Astrocyte of the spinal cord (primary cell): ENCODE measurements around the gene SYDE1.

ENCODE experiments used
- DNase-seq: peaks from one replicate; pipeline ENCODE4 v3.0.0; 2011; ENCODE audit warnings: low read depth, low spot score
- H3K4me3 ChIP-seq: 2 replicates; pipeline ENCODE4 v1.5.1; 2011; ENCODE audit warnings: low read depth, mild to moderate bottlenecking, low read length, moderate library complexity
- in situ Hi-C: cut with HindIII; loops from 2 replicates; pipeline ENCODE4 v1.10.0; 2017; ENCODE audit warnings: low sequenced_read_pairs
- TF ChIP-seq, protein P1 (sequence below): IDR thresholded peaks from 2 replicates; pipeline ENCODE4 v1.5.1; 2012; ENCODE audit warnings: low read depth, mild to moderate bottlenecking, low read length, inconsistent platforms

Gene SYDE1

GRCh38 chr19:15124572-15125231 is 17.5 kb downstream of the SYDE1 start:
- H3K4me3 ChIP-seq, result peak overlapping the region; percentile 96
- no peak for DNase-seq
- in situ Hi-C loops, result no loop called here
- TF ChIP-seq, protein P1, sequence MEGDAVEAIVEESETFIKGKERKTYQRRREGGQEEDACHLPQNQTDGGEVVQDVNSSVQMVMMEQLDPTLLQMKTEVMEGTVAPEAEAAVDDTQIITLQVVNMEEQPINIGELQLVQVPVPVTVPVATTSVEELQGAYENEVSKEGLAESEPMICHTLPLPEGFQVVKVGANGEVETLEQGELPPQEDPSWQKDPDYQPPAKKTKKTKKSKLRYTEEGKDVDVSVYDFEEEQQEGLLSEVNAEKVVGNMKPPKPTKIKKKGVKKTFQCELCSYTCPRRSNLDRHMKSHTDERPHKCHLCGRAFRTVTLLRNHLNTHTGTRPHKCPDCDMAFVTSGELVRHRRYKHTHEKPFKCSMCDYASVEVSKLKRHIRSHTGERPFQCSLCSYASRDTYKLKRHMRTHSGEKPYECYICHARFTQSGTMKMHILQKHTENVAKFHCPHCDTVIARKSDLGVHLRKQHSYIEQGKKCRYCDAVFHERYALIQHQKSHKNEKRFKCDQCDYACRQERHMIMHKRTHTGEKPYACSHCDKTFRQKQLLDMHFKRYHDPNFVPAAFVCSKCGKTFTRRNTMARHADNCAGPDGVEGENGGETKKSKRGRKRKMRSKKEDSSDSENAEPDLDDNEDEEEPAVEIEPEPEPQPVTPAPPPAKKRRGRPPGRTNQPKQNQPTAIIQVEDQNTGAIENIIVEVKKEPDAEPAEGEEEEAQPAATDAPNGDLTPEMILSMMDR, result no peak

DNA sequence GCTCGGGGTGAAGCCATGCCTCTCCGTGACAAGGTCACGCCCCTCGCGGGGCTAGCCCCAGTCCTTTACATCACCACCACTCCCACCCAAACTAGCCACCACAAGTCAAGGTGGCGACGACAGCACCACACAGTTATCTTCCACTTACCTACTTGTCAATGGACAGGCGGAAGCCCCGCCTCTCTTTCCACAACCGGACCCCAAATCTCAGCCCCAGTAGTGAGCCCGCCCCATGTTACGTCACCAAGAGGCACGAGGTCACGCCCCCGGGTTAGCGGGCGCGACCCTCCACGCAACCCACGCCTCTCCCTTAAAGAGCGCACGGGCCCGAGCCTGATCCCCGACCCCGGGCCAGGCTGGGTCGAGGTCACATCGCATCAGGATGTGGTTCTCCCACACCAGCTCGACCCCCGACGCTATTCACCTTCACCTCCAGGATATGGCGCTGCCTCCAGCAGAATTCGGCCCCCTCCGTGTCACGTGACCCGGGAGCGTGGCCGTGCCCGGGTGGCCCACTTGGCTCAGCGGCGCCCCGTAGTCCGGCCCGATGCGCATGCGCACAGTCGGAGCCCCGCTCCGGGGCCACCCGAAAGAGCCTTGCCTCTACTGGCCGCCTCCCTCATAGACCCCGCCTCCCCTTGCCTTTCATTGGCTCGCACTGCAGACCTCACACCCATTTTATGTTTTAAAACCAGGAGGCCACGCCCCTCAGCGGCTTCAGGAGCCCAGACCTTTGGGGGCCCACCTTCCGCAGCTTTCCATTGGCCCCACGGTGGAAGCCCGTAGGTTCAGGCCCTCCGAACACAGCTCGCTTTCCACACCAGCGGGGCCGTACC is 18.2 kb downstream of the SYDE1 start:
- H3K4me3 ChIP-seq, result peak overlapping the region; percentile 96
- TF ChIP-seq, protein P1, result no peak
- in situ Hi-C loops, result no loop called here
- DNase-seq, result peak; percentile 98

- in situ Hi-C loops, result no loop called here
- peak overlapping the region; percentile 96 for H3K4me3 ChIP-seq
- TF ChIP-seq, protein P1, result no peak
- DNase-seq, result no peak
These were observed 19.1 kb downstream of the SYDE1 start for GRCh38 chr19:15126131-15126910.

DNA sequence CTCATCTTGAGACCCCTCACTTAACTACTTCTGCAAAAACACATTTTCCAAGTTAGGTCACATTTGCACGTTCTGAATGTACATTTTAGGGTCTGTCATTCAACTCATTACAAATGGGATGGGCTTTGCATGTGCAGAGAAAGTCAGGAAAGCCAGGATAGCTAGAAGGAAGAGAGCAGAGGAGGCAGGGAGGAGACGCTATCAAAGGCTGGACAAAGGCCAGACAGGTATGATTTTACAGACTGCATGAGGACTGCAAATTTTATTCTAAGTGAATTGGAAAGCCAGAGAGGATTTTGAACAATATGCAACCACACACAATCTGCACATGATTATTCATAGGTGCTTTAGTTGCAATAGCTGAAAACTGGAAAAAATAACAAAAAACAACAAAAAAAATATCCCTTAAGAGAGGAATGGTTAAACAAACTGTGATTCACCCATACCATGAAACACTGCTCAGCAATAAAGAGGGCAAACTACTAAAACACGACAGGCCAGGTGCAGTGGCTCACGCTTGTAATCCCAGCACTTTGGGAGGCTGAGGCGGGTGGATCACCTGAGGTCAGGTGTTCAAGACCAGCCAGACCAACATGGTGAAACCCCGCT is 21.1 kb downstream of the SYDE1 start:
- in situ Hi-C loops, result no loop called here
- DNase-seq, result no peak
- H3K4me3 ChIP-seq, result no peak overlapping the region

DNA sequence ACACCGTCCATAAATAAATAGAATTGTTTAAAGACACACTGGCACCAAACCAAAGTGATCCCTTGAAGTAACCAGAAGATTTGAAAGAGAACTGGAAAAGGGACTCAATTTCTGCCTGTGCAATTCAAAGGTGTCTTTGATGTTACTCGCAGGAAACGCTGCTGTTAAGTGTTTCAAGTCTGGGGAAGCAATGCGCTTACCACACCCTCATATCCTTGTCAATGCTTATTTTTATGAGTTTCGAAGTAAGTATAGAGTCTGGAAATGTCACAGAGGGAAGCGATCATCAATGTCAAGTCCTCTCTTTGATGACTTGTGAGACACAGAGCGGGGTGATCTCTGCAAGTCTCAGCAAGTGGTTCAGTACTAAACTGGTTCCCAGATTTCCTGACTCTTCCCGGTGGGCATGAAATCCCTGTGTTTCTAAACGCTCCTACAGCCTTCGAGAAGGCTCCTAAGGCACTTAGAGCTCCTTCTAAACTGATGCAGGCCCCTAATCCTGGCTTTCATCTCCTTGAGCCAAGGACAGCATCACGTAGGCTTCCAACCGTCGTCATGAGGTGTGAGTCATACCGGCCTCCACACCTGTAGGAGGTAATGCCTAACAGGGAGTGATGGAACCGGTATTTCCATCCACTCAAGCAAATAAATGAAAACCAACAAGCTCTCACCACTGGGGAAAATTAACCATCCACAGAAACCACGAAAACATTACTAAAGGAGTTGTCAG is 22.8 kb downstream of the SYDE1 start:
- TF ChIP-seq, protein P1, result no peak
- DNase-seq, result no peak
- H3K4me3 ChIP-seq, result no peak overlapping the region
- in situ Hi-C loops, result no loop called here

More for the DNA sequence above, 21.1 kb downstream of the SYDE1 start:
- TF ChIP-seq, protein P1, result no peak
